Type B pancreatic cell (in vitro differentiated cells): ENCODE results near the gene DCC. TPM values are rescaled to one million over a fixed set of nuclear protein-coding genes. Genes with fewer than 3 reads are reported as not detected.

ENCODE experiments used
- DNase-seq: peaks from one replicate; pipeline ENCODE4 v3.0.0; 2021; ENCODE audit warnings: mixed read lengths; ENCODE audit not compliant: unreplicated experiment; ENCODE audit errors: extremely low spot score
- H3K27ac Mint-ChIP-seq: 2 replicates; pipeline ENCODE4 v1.8.0; 2021; ENCODE audit warnings: mild to moderate bottlenecking, mixed read lengths
- H3K27me3 Mint-ChIP-seq: 2 replicates; pipeline ENCODE4 v1.8.0; 2021; ENCODE audit warnings: mixed read lengths
- H3K36me3 Mint-ChIP-seq: 2 replicates; pipeline ENCODE4 v1.8.0; 2021; ENCODE audit warnings: mixed read lengths
- H3K4me1 Mint-ChIP-seq: one replicate; pipeline ENCODE4 v1.8.0; 2021; ENCODE audit warnings: mixed read lengths; ENCODE audit not compliant: unreplicated experiment
- H3K4me3 Mint-ChIP-seq: 2 replicates; pipeline ENCODE4 v1.8.0; 2021; ENCODE audit warnings: mild to moderate bottlenecking, mixed read lengths
- H3K9me3 Mint-ChIP-seq: 2 replicates; pipeline ENCODE4 v1.8.0; 2021; ENCODE audit warnings: mixed read lengths
- total RNA-seq: library from RNA; stranded (reverse); gene quantifications from 2 replicates; pipeline ENCODE4 v1.2.1, GENCODE V29; 2021; ENCODE audit warnings: low replicate concordance
- TF ChIP-seq, protein P1 (sequence below): fragments of 200-600 bp; sonication (generic); conservative IDR thresholded peaks from 2 replicates; pipeline ENCODE4 v1.5.0; 2021; ENCODE audit warnings: antibody characterized with exemption, mild to moderate bottlenecking

The DCC gene
- total RNA-seq, 1 donor from 2014 or later = 11.6 TPM

- TF ChIP-seq, protein P1, sequence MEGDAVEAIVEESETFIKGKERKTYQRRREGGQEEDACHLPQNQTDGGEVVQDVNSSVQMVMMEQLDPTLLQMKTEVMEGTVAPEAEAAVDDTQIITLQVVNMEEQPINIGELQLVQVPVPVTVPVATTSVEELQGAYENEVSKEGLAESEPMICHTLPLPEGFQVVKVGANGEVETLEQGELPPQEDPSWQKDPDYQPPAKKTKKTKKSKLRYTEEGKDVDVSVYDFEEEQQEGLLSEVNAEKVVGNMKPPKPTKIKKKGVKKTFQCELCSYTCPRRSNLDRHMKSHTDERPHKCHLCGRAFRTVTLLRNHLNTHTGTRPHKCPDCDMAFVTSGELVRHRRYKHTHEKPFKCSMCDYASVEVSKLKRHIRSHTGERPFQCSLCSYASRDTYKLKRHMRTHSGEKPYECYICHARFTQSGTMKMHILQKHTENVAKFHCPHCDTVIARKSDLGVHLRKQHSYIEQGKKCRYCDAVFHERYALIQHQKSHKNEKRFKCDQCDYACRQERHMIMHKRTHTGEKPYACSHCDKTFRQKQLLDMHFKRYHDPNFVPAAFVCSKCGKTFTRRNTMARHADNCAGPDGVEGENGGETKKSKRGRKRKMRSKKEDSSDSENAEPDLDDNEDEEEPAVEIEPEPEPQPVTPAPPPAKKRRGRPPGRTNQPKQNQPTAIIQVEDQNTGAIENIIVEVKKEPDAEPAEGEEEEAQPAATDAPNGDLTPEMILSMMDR = no peak
- H3K4me3 Mint-ChIP-seq = no peak overlapping the region
- no peak for DNase-seq
- H3K36me3 Mint-ChIP-seq = no peaks in the 10 kb centered on the region
- H3K27ac Mint-ChIP-seq = no peak overlapping the region
- H3K9me3 Mint-ChIP-seq = no peaks in the 10 kb centered on the region
- no peaks in the 10 kb centered on the region for H3K4me1 Mint-ChIP-seq
- no peaks in the 10 kb centered on the region for H3K27me3 Mint-ChIP-seq
Observed at GRCh38 chr18:52588931-52589330, 248.9 kb downstream of the DCC start.

DNA sequence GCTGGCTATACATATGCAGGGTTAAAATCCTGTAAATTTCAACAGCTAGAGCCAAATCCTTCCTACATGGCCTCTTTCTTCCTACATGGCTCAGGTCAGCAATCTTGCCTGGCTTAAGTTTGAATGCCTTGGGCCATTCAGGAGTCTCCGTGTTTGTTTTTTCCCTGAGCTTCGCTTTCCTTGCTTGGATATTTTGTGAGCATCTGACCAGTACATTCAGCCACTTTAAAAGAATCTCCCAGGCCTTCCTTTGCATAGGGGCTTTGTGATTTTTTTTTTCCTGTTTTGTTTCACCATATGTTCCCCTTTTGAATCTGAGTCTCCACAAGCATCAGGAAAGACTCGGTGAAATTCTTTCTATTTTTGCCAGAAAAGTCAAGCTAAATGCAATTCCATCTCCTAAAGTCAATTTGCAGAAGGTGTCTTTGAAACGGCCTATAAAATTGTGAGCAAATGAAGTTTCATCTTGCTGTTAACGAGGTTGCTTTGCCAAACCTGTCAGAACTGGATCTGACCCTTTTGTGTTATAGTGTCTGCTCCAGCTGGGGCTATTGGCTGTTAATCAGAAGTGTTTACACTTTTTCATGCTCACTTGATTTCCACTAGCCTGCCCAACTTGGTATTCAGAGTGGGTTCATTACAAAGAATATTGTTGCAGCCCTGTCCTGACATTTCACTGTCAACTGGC lies 256.9 kb downstream of the DCC start:
- Mint-ChIP-seq H3K27me3 (peaks cover 4% of the 10 kb centered on the region), H3K36me3 (no peaks in the 10 kb centered on the region), H3K27ac (no peak overlapping the region), H3K4me1 (no peaks in the 10 kb centered on the region), H3K9me3 (no peaks in the 10 kb centered on the region), H3K4me3 (no peak overlapping the region)
- TF ChIP-seq, protein P1 = no peak
- no peak for DNase-seq

- H3K36me3 Mint-ChIP-seq = no peaks in the 10 kb centered on the region
- no peaks in the 10 kb centered on the region for H3K4me1 Mint-ChIP-seq
- no peak for DNase-seq
- no peak overlapping the region for H3K4me3 Mint-ChIP-seq
- peaks cover 4% of the 10 kb centered on the region for H3K27me3 Mint-ChIP-seq
- TF ChIP-seq, protein P1 = no peak
- no peak overlapping the region for H3K27ac Mint-ChIP-seq
- no peaks in the 10 kb centered on the region for H3K9me3 Mint-ChIP-seq
Observed at GRCh38 chr18:52598921-52599320, 258.9 kb downstream of the DCC start.

DNA sequence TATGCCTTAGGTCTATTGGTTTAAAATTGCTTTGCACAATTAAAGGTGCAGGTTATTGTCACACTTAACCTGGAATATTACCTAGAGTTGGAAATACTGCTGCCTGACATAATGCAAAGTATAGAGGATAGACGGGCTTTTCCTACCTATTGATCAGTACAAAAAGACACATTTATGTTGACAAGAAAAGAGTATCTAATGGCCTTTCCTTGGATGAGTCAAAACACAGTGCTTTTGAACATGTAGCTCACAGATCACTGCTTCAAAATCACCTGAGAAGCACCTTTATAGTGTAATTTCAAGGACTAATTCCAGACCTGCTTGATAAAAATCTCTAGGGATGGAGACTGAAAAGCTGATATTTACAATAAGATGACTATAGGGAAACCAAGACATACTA lies 262.8 kb downstream of the DCC start:
- DNase-seq = no peak
- H3K4me1 Mint-ChIP-seq = no peaks in the 10 kb centered on the region
- H3K27ac Mint-ChIP-seq = no peak overlapping the region
- no peak overlapping the region for H3K4me3 Mint-ChIP-seq
- no peaks in the 10 kb centered on the region for H3K9me3 Mint-ChIP-seq
- TF ChIP-seq, protein P1 = no peak
- H3K27me3 Mint-ChIP-seq = no peaks in the 10 kb centered on the region
- H3K36me3 Mint-ChIP-seq = no peaks in the 10 kb centered on the region

- no peak for DNase-seq
- TF ChIP-seq, protein P1 = no peak
Observed at GRCh38 chr18:52605345-52605744, 265.3 kb downstream of the DCC start.

More at GRCh38 chr18:52605345-52605744, 265.3 kb downstream of the DCC start:
- Mint-ChIP-seq H3K27me3 (no peaks in the 10 kb centered on the region), H3K9me3 (no peaks in the 10 kb centered on the region), H3K36me3 (no peaks in the 10 kb centered on the region), H3K27ac (no peak overlapping the region), H3K4me1 (no peaks in the 10 kb centered on the region), H3K4me3 (no peak overlapping the region)
